Uterus (tissue), 4 donors: ENCODE data around the gene SMCO1. TPM values are rescaled to one million over a fixed set of nuclear protein-coding genes. Genes with fewer than 3 reads are reported as not detected.
"Not testable (repeated sequence)": the region's sequence is repeated elsewhere in the genome, so short reads cannot be mapped to it uniquely, and the experiment has no call there.

Source experiments
- DNase-seq, 2 donors: peaks; one replicate each; pipeline ENCODE4 v3.0.0-alpha.2; 2019 to 2020
- H3K27ac ChIP-seq, 2 donors: fragments of 200-600 bp; sonication (generic); 1 replicate in 1 of 2; 2 replicates in 1 of 2; pipeline ENCODE4 v1.5.1; 2016 to 2018
- H3K27me3 ChIP-seq, 2 donors: fragments of 200-600 bp; sonication (generic); one replicate each; pipeline ENCODE4 v1.5.1; 2018 to 2019; ENCODE audit warnings: control low read depth in 1 of 2
- H3K36me3 ChIP-seq, 2 donors: fragments of 200-600 bp; sonication (generic); one replicate each; pipeline ENCODE4 v1.5.1; 2019; ENCODE audit warnings: control low read depth in 1 of 2
- H3K4me1 ChIP-seq, 2 donors: fragments of 200-600 bp; sonication (generic); one replicate each; pipeline ENCODE4 v1.5.1; 2018 to 2019; ENCODE audit warnings: control low read depth in 1 of 2
- H3K4me3 ChIP-seq, 2 donors: fragments of 200-600 bp; sonication (generic); 1 replicate in 1 of 2; 2 replicates in 1 of 2; pipeline ENCODE4 v1.5.1; 2018 to 2019; ENCODE audit warnings: mild to moderate bottlenecking in 1 of 2
- H3K9me3 ChIP-seq, 2 donors: fragments of 200-600 bp; sonication (generic); one replicate each; pipeline ENCODE4 v1.5.1; 2019; ENCODE audit warnings: control low read depth in 1 of 2
- CTCF ChIP-seq, 4 experiments: fragments of 200-600 bp in 2 of 4; fragments of 450-650 bp in 2 of 4; sonication (generic) in 2 of 4; IDR thresholded peaks; one replicate each; pipeline ENCODE4 v1.5.1; 2016 to 2019; ENCODE audit warnings: antibody characterized with exemption in 4 of 4, mild to moderate bottlenecking in 2 of 4, moderate library complexity in 1 of 4
- POLR2A ChIP-seq, 2 donors: fragments of 450-650 bp; IDR thresholded peaks; one replicate each; pipeline ENCODE4 v1.6.1; 2016; ENCODE audit warnings: antibody characterized with exemption in 2 of 2, mild to moderate bottlenecking in 1 of 2, moderate library complexity in 1 of 2
- intact Hi-C: fragments of 100-400 bp; cut with DNase I; formaldehyde crosslinking; loops from one replicate; pipeline ENCODE4 v1.15.1; 2023; ENCODE audit warnings: low total_unique reads
- small RNA-seq: library from RNA; depleted of rRNA; stranded (forward); fragments of <200 nt; gene quantifications from one replicate; pipeline ENCODE3, GENCODE V24; 2016
- total RNA-seq, 4 donors: library from RNA; depleted of rRNA in 3 of 4; stranded (reverse); fragments of >200 nt in 3 of 4; gene quantifications; one replicate each; pipeline versions ENCODE4 v1.1.0 to v1.2.4, GENCODE V29; 2014 to 2023
- donor health status: DM: yes; HTN: yes; CAD: no.

SMCO1 gene
- total RNA-seq, 4 donors from 2014 or later = not detected

- no peak for DNase-seq
- intact Hi-C loops = no loop called here
Observed at GRCh38 chr3:196463804-196464203, 51.3 kb downstream of the SMCO1 start.

GRCh38 chr3:196463478-196463756 is 51.7 kb downstream of the SMCO1 start:
- no peak overlapping the region for H3K4me3 ChIP-seq
- H3K27me3 ChIP-seq = no peaks in the 10 kb centered on the region
- H3K9me3 ChIP-seq = no peaks in the 10 kb centered on the region
- TF ChIP-seq CTCF (IDR thresholded peaks at IDR 0.05) (no peak), POLR2A (IDR thresholded peaks at IDR 0.05) (no peak)
- DNase-seq = no peak
- H3K4me1 ChIP-seq = no peaks in the 10 kb centered on the region
- intact Hi-C loops = no loop called here
- no peaks in the 10 kb centered on the region for H3K36me3 ChIP-seq
- no peak overlapping the region for H3K27ac ChIP-seq

More at GRCh38 chr3:196463804-196464203, 51.3 kb downstream of the SMCO1 start:
- no peaks in the 10 kb centered on the region for H3K36me3 ChIP-seq
- H3K9me3 ChIP-seq = no peaks in the 10 kb centered on the region
- no peaks in the 10 kb centered on the region for H3K27me3 ChIP-seq
- H3K4me1 ChIP-seq = no peaks in the 10 kb centered on the region
- no peak overlapping the region for H3K27ac ChIP-seq
- TF ChIP-seq POLR2A (IDR thresholded peaks at IDR 0.05) (no peak), CTCF (IDR thresholded peaks at IDR 0.05) (no peak)
- no peak overlapping the region for H3K4me3 ChIP-seq

GRCh38 chr3:196462680-196463477 is 52.3 kb downstream of the SMCO1 start:
- intact Hi-C loops = not testable (repeated sequence)

GRCh38 chr3:196458063-196458462 is 57.1 kb downstream of the SMCO1 start:
- Histone ChIP-seq H3K27me3 (no peaks in the 10 kb centered on the region), H3K4me3 (no peak overlapping the region), H3K9me3 (no peaks in the 10 kb centered on the region), H3K27ac (no peak overlapping the region), H3K4me1 (no peaks in the 10 kb centered on the region), H3K36me3 (no peaks in the 10 kb centered on the region)
- intact Hi-C loops = no loop called here
- DNase-seq = no peak
- no peak for TF ChIP-seq POLR2A (IDR thresholded peaks at IDR 0.05)
- TF ChIP-seq CTCF (IDR thresholded peaks at IDR 0.05) = no peak

More at GRCh38 chr3:196462680-196463477, 52.3 kb downstream of the SMCO1 start:
- H3K27ac ChIP-seq, H3K4me1 ChIP-seq, H3K36me3 ChIP-seq, H3K9me3 ChIP-seq, H3K4me3 ChIP-seq, DNase-seq, H3K27me3 ChIP-seq: not testable (repeated sequence)

- H3K4me3 ChIP-seq, H3K27me3 ChIP-seq, H3K9me3 ChIP-seq, intact Hi-C loops, DNase-seq, H3K27ac ChIP-seq, H3K36me3 ChIP-seq, H3K4me1 ChIP-seq: not testable (repeated sequence)
Observed at GRCh38 chr3:196457470-196457869, 57.7 kb downstream of the SMCO1 start.

Small RNAs within 50 kb of the gene (small RNA-seq; reads per million reads assigned to genes)
- not detected for gene RPS29P3

Other genes with a start within 250 kb of the SMCO1 start
- 100 to 1,000 TPM in 1 of 4 donors, 10 to 100 TPM in 3; 36.5 to 275 (median 56.0) TPM for gene PCYT1A, start 227.6 kb downstream of the SMCO1 start, total RNA-seq
- gene DYNLT2B, start 197.1 kb downstream of the SMCO1 start, total RNA-seq = 10 to 100 TPM in 1 of 4 donors, 1 to 10 TPM in 2, not detected in 1; 1.3 to 12.0 (median 7.3) TPM
- gene TM4SF19, start 177.0 kb downstream of the SMCO1 start, total RNA-seq = not detected
- 10 to 100 TPM in 3 of 4 donors, 1 to 10 TPM in 1; 6.5 to 85.0 (median 39.0) TPM for gene UBXN7, start 82.9 kb downstream of the SMCO1 start, total RNA-seq
- gene RNF168, start 11.6 kb downstream of the SMCO1 start, total RNA-seq = 10 to 100 TPM in 3 of 4 donors, 1 to 10 TPM in 1; 9.4 to 35.2 (median 18.6) TPM
- gene WDR53, start 53.2 kb upstream of the SMCO1 start, total RNA-seq = 10 to 100 TPM in 1 of 4 donors, 1 to 10 TPM in 2, under 1 TPM in 1; 0.26 to 10.6 (median 8.8) TPM
- 10 to 100 TPM in 1 of 4 donors, 1 to 10 TPM in 3; 5.0 to 25.2 (median 8.9) TPM for gene FBXO45, start 53.3 kb upstream of the SMCO1 start, total RNA-seq
- gene NRROS, start 124.3 kb upstream of the SMCO1 start, total RNA-seq = 10 to 100 TPM in 1 of 4 donors, 1 to 10 TPM in 3; 6.5 to 36.8 (median 7.6) TPM
- gene CEP19, start 196.9 kb upstream of the SMCO1 start, total RNA-seq = 1 to 10 TPM in 2 of 4 donors, not detected in 2; 1.7 to 5.9 TPM
- 10 to 100 TPM; 10.2 to 61.5 (median 34.1) TPM for gene PIGX, start 197.0 kb upstream of the SMCO1 start, total RNA-seq
- gene PAK2, start 224.5 kb upstream of the SMCO1 start, total RNA-seq = 10 to 100 TPM; 22.1 to 65.8 (median 49.5) TPM